AG08396 (cell line): ENCODE measurements around the gene CAMK2A.
A peak's percentile ranks its signal among the peaks of the same experiment; 100 is the strongest.
"Not testable (repeated sequence)": the region's sequence is repeated elsewhere in the genome, so short reads cannot be mapped to it uniquely, and the experiment has no call there.

ENCODE experiments used
- DNase-seq: peaks from one replicate; pipeline ENCODE4 v3.0.0; 2012; ENCODE audit warnings: low spot score, mixed read lengths

Gene CAMK2A

GRCh38 chr5:150253416-150254208, 36.0 kb downstream of the CAMK2A start:
- DNase-seq = no peak

DNA sequence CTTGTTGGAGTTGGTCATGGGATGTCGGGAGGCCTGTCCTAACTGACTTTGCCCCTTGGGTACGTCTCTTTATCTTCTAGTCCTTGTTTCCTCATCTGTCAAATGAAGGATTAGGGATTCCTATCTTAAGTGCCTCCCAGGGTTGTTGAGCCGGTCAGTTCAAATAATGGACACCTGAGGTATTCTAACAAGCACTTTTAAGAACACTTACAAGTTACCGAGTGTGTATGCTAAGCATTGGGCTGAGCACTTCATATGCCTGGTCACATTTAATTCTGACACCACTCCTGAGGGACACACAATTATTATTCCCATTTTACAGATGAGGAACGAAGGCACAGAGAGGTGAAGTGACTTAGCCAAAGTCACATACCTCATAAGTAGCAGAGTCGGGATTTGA, 37.1 kb downstream of the CAMK2A start:
- DNase-seq = no peak

- no peak for DNase-seq
These were observed 38.1 kb downstream of the CAMK2A start for GRCh38 chr5:150251504-150251903.

- no peak for DNase-seq
These were observed 39.8 kb downstream of the CAMK2A start for GRCh38 chr5:150249744-150250143.

GRCh38 chr5:150248946-150249345, 40.6 kb downstream of the CAMK2A start:
- no peak for DNase-seq

- not testable (repeated sequence) for DNase-seq
These were observed 41.1 kb downstream of the CAMK2A start for GRCh38 chr5:150248493-150248892.

- DNase-seq = no peak
These were observed 41.8 kb downstream of the CAMK2A start for GRCh38 chr5:150247726-150248125.

GRCh38 chr5:150246835-150247234, 42.7 kb downstream of the CAMK2A start:
- no peak for DNase-seq

DNA sequence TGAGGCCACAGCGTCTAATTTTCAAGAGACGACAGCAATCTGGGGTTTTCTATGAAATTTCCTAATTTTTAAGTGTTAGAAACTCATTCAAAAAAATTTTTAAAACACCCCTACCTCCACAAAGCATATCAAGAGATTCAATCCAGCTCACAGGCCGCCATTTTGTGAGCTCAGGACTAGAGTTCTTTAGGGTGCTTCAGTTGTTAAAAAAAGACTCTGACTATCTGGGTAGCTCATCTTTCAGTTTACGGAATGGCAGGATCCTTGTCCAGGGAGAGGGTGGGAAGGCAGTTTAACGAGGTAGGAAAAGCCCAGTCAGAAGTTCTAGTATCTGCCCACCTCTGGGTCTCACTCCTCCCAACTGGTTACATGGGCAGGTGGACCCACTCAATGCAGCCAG, 43.1 kb downstream of the CAMK2A start:
- DNase-seq = no peak

DNA sequence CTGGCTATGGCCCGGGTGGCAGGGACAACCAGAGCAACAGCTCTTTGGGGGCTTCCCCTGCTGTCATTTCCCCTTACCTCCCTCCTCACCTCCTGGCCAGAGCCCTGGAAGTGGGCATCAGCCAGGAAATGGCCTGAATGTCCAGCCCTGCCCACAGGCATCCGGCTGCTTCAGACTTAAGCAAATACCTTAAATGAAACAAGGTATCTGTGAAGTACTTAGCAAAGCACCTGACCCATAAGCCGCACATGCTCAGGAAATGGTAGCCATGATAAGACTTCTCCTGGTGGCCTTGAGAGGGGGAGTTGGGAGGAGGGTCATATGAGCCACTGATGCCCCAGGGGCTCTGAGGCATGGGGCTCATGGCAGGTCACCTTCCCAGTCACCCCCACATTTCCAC, 43.8 kb downstream of the CAMK2A start:
- DNase-seq = no peak

- DNase-seq = peak; percentile 76
These were observed 44.3 kb downstream of the CAMK2A start for GRCh38 chr5:150245111-150245789.

DNA sequence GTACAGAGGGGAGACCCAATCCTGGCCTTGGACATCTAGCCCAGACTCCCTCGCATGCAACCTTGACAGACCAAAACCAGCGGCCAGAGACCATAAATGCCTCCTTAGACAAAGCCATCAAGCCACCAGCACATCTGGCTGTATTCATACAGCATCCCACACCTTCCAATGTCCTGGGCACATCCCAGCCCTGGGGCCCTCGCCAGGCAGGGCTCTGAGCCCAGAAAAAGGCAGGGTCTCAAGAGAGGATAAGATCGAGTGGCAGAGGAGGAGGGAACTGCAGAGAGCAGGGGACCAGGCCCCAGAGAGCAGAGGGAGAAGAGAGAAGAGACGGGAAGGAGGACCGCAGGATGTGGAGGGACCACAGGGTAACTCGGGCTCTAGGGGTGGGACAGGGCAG, 45.4 kb downstream of the CAMK2A start:
- DNase-seq = no peak

DNA sequence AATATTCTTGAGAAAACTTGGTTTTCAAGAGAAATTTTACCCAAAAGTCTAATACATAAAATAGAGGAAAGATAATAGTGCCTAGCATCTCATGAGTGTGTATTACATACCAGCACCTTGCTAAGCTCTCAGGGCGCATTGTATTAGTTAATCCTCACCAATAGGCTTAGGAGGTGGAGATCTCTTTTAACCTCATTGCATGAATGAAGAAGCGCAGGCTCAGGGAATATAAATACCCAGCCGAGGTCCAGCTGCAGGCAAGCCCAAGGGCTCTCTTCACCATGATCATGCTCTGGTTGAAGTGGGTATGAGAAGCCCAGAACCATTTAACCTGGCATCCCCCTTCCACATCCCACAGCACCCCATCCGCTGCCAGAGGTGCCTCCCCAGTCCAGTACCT, 46.0 kb downstream of the CAMK2A start:
- no peak for DNase-seq

DNA sequence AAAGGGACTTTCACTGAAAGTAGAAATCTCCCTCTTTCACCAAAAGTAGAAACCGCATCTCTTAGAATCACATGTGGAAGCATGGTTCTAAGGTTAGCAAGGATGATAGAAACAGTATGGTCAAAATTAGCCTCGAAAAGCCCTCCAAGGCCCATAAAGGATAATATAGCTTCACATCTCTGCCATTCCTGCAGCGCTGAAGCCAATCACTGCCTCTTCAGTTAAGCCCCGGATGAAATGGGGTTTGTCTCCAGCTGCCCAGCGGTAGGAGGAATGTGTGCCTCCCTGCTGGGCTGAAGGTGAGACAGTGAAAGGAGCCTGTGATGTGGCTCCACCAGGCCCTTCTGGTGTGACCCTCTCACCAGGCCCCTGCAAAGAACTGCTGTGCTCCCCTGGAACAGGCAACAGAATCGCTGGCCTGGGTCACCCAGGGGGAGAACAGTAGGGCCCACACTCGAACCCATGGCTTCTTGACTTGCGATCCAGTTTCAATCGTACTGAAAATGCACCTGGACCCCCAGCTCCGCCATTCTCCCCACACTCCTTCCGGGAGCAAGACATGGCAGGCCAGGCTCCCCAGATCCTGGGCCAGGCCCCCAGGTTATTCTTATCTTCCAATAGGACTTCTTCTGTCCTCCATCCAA, 47.2 kb downstream of the CAMK2A start:
- no peak for DNase-seq

GRCh38 chr5:150241298-150242160, 48.0 kb downstream of the CAMK2A start:
- no peak for DNase-seq

GRCh38 chr5:150239794-150240122, 49.8 kb downstream of the CAMK2A start:
- DNase-seq = no peak

- no peak for DNase-seq
These were observed 50.3 kb downstream of the CAMK2A start for GRCh38 chr5:150239099-150239793.

DNA sequence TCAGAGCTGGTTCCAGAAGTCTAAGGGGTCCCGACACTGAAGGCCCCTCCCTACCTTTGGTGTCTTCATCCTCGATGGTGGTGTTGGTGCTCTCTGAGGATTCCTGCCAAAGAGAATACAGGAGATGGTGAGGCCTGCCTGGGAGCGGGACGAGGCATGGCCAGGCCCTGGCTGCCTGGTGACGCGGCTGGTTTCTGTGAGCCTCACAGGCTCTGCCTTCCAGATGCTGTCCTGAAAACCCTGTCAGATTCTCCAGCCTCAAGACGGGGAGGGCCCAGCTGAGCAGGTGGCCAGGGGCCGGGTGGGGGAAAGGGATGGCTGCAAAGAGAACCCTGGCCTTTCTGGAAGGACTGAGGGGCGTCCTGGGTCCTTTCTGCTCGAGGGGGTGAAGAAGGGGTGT, 50.9 kb downstream of the CAMK2A start:
- DNase-seq = no peak

- no peak for DNase-seq
These were observed 52.4 kb downstream of the CAMK2A start for GRCh38 chr5:150236981-150237754.

- no peak for DNase-seq
These were observed 53.3 kb downstream of the CAMK2A start for GRCh38 chr5:150236313-150236712.

DNA sequence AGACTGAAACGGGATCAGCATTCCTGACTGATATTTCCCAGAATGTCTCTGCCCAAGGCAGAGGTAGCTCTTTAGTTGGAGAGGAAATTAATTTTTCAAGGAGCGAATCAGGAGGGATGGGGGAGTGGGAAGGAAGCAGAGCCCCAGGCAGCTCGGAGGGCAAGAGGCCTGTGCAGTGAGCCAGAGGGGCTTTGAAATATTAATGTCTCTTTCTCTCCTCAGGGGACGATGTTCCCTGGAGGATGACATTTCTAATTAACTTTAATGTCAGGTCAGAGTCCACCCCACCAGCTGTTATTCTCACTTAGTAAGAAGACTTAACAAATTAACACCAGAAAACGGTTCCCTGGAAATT, 54.1 kb downstream of the CAMK2A start:
- no peak for DNase-seq
